ENCODE results near the gene NLGN4Y.
"Not testable (repeated sequence)": the region's sequence is repeated elsewhere in the genome, so short reads cannot be mapped to it uniquely, and the experiment has no call there.

The NLGN4Y gene

GRCh38 chrY:14860448-14860847, 336.1 kb downstream of the NLGN4Y start:
- DNase-seq, result no peak

GRCh38 chrY:14861033-14861432, 336.7 kb downstream of the NLGN4Y start:
- not testable (repeated sequence) for DNase-seq

- no peak for DNase-seq
Observed at GRCh38 chrY:14871971-14872370, 347.6 kb downstream of the NLGN4Y start.

All from retina (tissue), 1 donor.